Stimulated activated CD8-positive, alpha-beta memory T cell treated with anti-CD3 and anti-CD28 coated beads, Interleukin-12 subunit alpha, Interleukin-12 subunit beta, amount 100 ng/mL, for 24 hours (primary cell): Measurements from ENCODE around the gene CERT1.
"Not testable (repeated sequence)": the region's sequence is repeated elsewhere in the genome, so short reads cannot be mapped to it uniquely, and the experiment has no call there.

Experiments used
- DNase-seq: peaks from one replicate; pipeline ENCODE4 v3.0.0-alpha.2; 2020; ENCODE audit errors: extremely low read depth

CERT1 gene

DNA sequence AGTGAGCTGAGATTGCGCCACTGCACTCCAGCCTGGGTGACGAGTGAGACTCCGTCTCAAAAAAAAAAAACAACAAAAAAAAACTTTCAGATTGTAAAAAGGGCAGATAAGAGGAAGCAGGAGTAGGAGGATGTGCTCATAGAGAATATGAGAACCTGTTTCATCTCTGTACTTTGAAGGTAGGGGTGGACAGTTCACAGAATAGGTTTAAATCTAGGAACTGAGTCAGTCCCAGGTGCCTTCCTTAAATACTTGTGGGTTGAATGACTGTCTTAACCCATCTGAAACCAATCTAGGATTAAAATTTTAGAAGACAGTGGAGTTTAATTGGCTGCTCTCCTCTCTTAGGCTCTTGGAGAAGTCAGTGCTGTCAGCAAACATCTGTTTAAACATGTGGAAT, 12.6 kb upstream of the CERT1 start:
- DNase-seq: no peak

DNA sequence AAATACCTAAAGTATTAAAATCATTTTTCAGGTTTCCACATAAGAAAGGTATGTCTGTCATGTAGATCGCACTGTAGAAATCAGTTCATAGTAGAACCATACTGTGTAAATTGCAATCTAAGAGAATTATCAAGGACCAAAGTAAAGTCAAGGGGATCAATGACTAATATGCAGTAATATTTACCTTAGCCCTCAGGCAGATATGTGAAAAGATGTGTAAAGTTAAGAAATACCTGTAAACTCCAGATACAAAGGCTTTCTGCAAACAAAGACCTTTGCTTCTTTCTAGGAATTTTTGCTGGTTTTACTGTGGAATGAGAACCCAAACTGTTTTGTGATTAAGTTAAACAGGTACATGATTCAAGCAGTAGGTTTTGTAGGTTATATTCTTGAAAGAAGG, 11.8 kb upstream of the CERT1 start:
- no peak for DNase-seq

DNA sequence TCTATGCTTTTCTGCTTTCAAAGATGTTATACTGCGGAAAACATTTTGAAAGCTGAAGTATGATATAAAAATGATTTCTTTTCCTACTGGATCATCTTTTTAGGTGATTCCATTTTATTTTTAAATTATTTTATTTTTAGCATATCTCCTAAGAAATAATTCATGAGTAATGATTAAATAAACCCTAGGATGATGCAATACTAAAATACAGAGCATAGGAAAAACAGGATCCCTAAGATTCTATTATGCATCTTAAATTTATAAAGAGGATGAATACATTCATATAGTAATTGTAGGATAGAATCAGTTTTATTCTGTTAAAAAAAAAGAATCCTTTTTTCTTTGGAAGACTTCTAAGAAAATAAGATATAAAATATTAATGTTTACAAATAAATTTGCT, 11.1 kb upstream of the CERT1 start:
- DNase-seq: no peak

DNA sequence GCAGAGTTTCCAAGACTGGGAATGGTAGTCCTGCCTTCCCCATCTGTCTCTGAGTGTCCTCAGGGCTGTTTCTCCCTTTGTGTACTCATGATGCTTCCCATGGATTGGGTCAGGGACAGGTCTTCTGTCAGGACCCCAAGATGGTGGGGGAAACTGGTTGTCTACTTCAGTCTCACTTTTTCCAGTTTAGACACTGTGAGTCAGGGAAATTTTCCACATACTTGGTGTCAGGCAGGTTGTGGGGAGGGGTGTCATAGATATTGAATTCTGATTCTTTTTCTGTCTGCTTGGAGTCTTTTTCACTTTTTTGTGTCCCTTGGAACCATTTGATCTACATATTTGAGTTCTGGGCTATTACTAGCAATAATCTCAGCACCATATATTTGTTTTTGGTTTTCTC, 10.6 kb upstream of the CERT1 start:
- DNase-seq: no peak

DNA sequence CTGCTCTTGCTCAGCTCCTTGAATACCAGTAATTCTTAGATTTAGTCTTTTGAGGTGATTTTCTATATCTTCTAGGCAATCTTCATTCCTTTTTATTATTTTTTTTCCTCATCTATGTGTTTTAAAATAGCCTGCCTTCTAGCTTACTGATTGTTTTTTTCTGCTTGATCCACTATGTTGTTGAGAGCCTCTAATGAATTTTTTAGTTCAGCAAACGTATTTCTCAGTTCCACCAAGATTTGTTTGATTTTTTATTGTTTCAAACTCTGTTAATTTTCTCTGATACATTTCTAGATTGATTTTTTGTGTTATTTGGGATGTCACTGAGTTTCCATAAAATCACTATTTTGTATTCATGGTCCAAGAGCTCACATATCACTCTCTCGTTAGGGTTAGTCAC, 9.8 kb upstream of the CERT1 start:
- no peak for DNase-seq

DNA sequence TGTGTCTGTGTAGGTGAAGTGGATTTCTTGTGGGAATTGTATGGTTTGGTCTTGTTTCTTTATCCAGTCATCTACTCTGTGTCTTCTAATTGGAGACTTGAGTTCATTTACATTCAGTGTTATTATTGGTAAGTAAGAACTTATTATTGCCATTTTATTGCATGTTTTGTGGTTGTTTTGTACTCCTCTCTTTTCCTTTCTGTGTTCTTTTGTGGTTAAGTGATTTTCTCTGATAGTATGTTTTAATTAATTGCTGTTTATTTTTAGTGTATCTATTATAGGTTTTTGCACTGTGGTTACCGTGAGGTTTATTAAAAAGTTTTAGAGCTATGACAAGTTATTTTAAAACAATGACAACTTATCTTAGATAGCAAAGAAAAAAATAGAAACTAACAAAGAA, 8.3 kb upstream of the CERT1 start:
- DNase-seq: no peak

DNA sequence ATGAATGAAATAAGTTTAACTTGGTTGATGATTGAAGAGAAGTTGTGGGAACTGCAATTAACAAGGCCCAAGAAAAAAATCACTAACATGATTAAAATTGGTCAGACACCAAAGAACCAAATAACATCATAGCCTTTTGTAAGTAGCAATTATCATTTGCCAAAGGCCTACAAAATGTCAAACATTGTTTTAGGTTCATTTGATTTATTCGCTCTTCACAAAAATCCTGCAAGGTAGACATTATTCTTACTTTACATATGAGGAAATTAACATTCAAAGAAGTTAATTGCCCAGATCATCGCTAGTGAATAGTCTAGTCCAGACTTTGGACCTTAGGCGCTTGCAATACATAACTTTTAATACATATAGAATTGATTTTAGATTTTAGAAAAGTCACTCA, 2.9 kb upstream of the CERT1 start:
- no peak for DNase-seq

DNA sequence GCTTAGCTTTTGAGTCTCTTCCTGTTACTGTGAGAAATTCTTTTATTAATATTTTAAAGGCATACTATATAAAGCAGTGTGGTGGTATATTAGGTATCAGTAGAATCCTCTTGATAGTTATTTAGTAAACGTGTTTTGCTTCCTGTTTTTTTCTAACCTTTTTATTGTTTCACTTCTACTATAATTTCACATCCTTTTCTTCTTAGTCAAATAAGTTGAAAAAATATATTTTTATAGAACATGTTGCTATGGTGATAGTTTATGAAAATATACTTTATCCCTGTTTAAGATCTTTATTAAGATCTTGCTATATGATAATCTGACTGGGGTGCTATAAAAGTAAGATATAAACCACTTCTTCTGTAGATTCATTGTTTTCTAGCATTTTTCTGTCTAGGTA, 2.4 kb upstream of the CERT1 start:
- no peak for DNase-seq

DNA sequence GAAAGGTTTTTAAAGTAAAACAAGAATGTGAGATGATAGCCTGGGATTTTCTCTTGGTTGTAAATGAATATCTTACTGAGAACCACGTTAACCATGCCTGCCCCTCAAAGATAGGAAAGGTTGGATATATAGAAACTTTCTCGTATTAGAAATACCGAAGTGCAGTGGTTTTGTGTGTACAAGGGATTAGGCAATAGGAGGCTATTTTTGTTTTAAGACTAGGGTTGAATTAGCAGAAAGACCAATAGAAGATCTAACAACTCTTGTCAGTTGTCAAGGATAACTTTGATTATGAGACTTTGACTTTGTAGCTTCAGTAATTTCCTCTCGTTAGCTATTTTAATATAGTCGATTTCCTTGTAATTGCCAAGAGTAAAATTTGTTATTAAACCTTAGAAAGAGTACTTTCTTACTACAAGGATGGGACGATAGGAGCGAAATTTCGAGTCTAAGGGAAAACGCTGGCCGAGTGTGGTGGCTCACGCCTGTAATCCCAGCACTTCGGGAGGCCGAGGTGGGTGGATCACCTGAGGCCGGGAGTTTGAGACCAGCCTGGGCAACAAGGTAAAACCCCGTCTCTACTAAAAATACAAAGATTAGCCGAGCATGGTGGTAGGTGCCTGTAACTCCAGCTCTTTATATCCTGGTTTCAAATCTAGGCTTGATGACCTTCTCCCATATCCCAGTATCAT, 1.1 kb upstream of the CERT1 start:
- DNase-seq: no peak

DNA sequence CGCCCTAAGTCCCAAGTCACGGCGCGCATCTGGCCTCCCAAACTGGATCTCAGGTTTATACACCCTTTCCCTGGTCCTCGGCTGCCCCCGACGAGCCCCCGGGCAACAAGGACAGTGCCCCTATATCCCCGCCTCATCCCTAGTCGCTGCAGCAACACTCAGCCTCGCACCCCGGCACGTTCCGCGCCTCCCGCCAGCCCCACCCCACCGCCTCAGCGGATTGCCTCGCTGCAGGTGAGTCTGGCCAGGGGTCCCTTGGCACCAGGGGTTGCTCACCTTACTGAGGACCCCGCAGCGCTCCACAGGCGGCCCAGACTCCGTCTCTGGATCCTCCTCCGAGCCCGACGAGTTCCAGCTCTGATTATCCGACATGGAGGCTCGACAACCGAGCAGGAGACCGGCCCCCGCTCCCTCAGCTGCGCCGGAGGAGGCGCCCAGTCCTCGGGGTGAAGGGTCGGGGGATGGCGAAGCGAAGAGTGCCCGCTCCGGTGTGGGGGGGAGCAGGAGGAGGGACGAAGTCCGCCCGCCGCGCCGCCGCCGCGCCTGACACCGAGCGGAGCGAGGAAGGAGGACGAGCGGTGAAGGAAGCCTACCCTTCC, 494 bp downstream of the CERT1 start:
- DNase-seq: peak; percentile 9

DNA sequence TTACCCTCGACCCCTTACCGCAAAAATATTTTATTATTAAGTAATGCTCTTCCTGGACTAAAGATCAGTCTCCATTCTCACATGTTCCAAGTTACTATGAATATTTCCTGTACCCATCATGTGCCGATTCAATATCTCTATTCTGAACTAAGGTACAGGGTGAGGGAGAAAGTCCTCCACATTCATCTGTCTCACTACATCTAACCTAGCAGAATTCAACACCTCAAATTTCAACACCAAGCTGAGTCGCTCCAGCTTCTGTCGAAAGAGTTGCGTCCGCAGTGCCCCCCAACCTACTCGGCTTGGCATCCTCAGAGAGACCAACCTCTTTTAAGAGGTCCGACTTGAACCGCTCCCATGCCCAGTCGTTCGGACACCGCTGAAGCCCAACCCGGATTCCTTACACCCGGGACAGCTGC, 1.0 kb downstream of the CERT1 start:
- DNase-seq: no peak

DNA sequence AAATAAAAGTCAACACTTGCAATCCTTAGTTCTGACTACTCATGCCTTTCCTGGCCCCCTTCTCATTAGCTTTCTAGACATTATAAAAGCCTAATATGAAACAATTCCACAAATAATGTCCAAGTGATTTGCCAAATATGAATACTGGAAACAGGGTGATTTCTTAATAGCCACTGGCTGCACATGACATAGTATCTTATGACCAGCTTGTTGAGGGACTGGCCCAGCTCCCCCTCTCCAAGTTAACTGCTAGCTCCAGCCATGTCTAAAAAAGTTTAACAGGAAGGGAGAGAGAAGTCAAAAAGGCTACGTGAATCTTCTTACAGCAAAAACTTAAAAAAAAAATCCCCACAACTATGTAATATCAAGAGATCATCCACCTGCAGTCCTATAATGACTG, 1.5 kb downstream of the CERT1 start:
- DNase-seq: no peak

DNA sequence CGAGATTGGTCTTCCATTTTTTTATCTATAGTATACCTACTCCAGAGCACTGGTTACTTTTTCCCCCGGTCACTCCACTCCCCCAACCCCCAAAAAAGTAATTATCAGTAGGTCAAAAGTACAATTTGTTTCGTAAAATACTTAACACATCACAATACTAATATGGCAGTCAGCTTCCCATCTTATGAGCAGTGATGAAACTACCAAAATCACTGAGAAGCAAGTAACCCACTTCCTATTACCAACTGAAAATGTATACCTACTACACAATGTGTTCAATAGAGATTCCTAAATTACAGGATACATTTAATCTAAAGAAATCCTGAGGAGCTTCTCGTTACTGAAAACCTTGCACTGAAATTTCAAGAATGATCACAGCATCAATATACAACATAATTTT, 1.9 kb downstream of the CERT1 start:
- no peak for DNase-seq

DNA sequence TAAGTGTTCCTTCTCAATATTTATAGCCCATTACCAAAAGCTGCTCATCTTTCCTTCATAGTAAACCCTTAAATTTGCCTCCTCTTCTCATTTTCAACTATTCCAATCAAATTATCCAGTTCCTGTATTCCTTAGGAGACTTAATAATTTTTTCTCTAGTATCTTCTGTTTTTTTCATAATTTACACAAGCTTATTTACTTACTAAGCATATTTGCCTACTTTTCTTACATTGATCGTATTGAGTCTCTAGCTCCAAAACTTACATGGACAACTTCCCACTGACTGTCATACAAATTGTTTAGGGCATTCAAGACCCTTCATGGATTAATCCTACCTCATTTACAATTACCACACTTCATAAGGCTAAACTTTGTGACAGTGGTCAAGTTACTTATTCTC, 3.6 kb downstream of the CERT1 start:
- no peak for DNase-seq

DNA sequence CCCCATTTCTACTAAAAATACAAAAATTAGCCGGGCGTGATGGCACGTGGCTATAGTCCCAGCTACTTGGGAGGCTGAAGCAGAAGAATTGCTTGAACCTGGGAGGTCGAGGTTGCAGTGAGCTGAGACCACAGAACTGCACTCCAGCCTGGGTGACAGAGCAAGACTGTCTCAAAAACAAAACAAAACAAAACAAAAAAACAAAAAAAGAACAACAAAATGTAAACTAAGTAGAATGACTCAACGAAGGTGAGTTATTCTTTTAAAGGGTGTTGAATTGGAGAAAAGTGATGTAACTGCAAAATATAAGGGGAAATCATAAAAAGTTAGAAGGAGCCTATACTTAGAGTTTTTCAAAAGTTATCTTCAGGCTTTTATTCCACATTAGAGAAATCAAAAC, 6.3 kb downstream of the CERT1 start:
- DNase-seq: not testable (repeated sequence)

DNA sequence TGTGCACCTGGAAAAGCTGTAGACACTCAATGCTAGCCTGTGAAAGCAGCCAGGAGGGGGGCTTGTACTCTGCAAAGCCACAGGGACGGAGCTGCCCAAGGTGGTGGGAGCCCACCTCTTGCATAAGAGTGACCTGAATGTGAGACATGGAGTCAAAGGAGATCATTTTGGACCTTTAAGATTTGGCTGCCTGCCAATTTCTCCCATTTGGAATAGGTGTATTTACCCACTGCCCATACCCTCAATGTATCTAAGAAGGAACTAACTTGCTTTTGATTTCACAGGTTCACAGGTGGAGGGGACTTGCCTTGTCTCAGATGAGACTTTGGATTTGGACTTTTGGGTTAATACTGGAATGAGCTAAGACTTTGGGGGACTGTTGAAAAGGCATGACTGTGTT, 12.6 kb downstream of the CERT1 start:
- DNase-seq: not testable (repeated sequence)

DNA sequence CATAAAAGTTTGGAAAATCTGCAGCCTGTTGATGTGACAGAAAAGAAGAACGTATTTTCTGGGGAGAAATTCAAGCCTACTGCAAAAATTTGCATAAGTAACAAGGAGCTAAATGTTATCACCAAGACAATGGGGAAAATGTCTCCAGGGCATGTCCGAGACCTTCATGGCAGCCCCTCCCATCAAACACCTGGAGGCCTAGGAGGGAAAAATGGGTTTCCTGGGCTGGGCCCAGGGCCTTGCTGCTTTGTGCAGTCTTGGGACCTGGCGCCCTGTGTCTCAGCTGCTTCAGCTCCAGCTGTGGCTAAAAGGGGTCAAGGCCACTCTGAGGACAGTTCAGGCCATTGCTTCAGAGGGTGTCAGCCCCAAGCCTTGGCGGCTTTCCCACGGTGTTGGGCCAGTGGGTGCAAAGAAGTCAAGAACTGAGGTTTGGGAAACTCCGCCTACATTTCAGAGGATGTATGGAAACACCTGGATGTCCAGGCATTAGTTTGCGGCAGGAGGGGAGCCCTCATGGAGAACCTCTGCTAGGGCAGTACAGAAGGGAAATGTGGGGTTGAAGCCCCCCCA, 13.1 kb downstream of the CERT1 start:
- no peak for DNase-seq

DNA sequence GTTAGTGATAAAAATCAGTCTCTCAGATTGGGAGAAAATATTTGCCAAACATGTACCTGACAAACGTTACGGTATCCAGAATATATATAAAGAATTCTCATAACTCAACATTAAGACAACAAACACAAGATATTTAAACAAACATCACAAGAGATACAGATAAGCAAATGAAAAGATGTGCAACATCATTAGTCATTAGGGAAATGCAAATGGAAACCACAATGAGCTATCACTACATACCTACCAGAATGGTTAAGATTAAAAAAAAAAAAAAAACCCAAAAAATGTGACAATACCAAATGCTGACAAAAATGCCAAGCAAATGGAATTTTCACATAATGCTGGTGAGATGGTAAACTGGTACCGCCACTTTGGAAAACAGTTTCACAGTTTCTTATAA, 15.4 kb downstream of the CERT1 start:
- no peak for DNase-seq

DNA sequence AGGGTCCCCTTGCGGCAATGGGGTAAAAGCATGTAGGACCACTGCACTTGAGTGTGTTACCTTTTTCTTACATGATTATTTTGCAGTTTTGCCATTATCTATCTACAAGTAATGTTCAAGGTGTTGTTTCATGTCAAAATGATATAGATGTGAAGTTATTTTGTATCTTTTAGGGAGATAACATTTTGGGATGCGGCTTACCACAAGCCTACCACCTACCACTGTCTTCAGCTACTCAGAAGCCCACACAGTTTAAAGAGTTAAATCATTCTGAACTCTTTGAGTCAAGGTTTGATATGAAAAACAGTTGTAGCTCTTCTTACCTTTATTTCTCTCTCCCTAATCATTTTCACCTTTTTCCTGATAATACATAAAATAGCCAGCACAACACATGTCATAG, 19.8 kb downstream of the CERT1 start:
- DNase-seq: no peak

DNA sequence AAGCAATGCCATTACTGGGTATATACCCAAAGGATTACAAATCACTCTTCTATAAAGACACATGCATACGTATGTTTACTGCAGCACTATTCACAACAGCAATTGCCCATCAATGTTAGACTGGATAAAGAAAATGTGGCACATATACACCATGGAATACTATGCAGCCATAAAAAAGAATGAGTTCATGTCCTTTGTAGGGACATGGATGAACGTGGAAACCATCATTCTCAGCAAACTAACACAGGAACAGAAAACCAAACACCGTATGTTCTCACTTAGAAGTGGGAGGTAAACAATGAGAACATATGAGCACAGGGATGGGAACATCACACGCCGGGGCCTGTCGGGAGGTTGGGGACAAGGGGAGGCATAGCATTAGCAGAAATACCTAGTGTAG, 21.6 kb downstream of the CERT1 start:
- DNase-seq: not testable (repeated sequence)

DNA sequence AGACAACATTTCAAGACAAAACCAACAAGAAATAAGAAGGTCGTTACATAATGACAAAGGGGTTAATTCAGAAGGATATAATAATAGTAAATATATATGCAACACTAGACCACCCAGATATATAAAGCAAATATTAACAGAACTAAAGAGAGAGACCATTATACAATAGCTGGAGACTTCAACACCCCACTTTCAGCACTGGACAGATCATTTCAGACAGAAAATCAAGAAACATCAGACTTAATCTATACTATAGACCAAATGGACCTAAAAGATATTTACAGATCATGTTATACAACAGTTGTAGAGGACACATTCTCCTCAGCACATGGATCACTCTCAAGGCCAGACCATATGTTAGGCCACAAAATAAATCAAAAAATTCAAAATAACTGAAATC, 26.8 kb downstream of the CERT1 start:
- no peak for DNase-seq

DNA sequence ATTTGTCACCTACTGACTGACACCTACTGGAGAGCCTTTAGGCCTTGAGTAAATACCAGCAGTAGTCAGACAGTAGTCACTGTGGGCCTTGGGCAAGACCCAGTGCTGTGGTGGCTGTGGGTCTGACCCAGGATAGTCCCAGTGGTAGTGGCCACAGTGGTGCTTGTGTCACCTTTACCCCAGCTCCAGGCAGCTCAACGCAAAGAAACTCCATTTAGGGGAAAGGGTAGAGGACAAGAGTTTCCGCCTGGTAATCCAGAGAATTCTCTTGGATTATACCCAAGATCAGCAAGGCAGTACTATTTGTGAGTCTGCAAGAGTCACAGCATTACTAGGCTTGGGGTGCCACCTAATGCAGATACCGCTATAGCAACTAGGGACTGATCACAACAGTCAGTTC, 28.9 kb downstream of the CERT1 start:
- no peak for DNase-seq

DNA sequence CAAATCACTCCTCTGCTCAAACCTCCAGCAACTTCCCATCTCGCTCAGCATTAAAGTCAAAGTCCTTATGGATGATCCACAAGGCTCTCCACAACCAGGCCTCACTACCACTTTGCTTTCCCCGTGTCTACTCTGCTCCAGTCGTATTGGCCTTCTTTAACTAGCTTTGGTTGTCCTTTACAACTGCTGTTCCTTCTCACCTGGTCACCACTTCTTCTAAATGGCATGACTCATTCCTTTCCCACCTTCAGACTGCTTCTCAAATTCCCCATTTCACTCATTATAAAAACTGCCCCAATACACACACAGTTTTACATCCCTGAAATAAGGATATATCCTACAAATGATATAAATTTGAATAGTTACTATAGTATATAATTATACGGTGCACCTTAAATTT, 30.4 kb downstream of the CERT1 start:
- no peak for DNase-seq

DNA sequence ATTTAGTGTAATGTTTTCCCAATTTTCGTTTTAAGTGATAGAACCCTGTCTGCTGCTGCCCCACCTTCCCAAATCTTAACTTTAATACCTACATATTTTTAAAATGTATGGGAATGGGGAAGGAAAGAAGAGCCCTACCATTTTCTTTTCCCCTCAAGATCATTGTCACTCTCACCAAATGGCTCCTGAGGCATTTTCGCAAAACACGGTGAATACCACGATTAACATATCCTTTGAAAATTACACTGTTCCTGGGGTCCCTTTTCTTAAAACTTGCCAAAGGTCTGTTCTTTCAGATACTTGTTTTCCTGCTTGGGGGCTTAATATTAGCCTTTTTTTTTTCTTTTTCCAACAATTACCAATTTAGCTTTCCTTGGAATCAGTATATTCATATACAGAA, 36.1 kb downstream of the CERT1 start:
- DNase-seq: no peak
